GM23338 (cell line): Measurements from ENCODE around the gene TRIM36.

Experiments used
- EZH2 ChIP-seq: fragments of 200-600 bp; sonication (generic); IDR thresholded peaks from one replicate; pipeline ENCODE4 v1.8.0; 2017; ENCODE audit warnings: antibody characterized with exemption, mild to moderate bottlenecking, low read depth; ENCODE audit not compliant: unreplicated experiment
- EZH2phosphoT487 ChIP-seq: fragments of 200-600 bp; sonication (generic); IDR thresholded peaks from one replicate; pipeline ENCODE4 v1.8.1; 2018; ENCODE audit warnings: antibody characterized with exemption; ENCODE audit not compliant: unreplicated experiment
- JUNB ChIP-seq: IDR thresholded peaks from one replicate; pipeline ENCODE4 v1.6.1; 2016; ENCODE audit warnings: antibody characterized with exemption; ENCODE audit not compliant: unreplicated experiment
- POLR2AphosphoS5 ChIP-seq: IDR thresholded peaks from 2 replicates; pipeline ENCODE4 v1.6.1; 2016; ENCODE audit warnings: antibody characterized with exemption, low read depth
- ZNF114 ChIP-seq: fragments of 250-450 bp; sonication (Bioruptor Pico); IDR thresholded peaks from 2 replicates; pipeline ENCODE4 v1.5.0; 2020; ENCODE audit warnings: mild to moderate bottlenecking, moderate library complexity
- ZNF331 ChIP-seq: fragments of 250-450 bp; sonication (Bioruptor Pico); IDR thresholded peaks from 2 replicates; pipeline ENCODE4 v1.5.0; 2020; ENCODE audit warnings: low read depth, mild to moderate bottlenecking, moderate library complexity
- TF ChIP-seq, protein P1 (sequence below), 2 experiments: fragments of 200-600 bp in 1 of 2; sonication (generic) in 1 of 2; conservative IDR thresholded peaks; 2 replicates each; pipeline versions ENCODE4 v1.5.1 to v1.6.1; 2016 to 2017; ENCODE audit warnings: antibody characterized with exemption in 2 of 2, low read depth in 2 of 2, mild to moderate bottlenecking in 2 of 2, moderate library complexity in 1 of 2
- TF ChIP-seq, protein P2 (sequence below): IDR thresholded peaks from one replicate; pipeline ENCODE4 v1.6.1; 2018; ENCODE audit warnings: antibody characterized with exemption; ENCODE audit not compliant: unreplicated experiment

DNA sequence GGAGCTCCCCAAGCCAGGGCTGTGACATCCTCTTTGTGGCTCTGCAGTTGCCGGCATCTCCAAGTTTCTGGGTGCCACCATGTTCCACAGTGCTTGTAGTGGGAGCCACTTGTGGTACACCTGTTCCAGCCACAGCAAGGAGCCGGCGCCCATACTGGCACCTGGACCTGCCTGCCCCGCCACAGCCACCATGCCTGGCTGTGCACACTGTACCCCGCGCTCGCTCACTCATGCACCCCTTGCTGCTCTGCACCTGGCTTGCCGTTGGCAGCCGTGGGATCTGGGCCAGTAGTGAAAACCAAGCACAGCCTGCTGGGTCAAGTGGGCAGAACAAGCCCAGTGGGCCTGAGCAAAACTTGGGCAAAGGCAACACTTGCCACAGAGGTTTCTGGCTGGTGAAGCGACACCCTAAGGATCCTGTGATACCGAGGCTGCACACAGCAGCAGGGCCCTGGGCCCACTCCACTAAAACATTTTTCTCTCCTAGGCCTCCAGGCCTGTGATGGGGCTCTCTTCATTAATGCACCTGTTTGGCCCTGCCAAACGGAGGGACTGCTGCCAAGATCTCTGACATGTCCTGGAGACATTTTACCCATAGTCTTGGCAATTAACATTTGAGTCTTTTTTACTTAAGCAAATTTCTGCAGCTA, 2.8 kb downstream of the TRIM36 start:
- TF ChIP-seq, protein P1, sequence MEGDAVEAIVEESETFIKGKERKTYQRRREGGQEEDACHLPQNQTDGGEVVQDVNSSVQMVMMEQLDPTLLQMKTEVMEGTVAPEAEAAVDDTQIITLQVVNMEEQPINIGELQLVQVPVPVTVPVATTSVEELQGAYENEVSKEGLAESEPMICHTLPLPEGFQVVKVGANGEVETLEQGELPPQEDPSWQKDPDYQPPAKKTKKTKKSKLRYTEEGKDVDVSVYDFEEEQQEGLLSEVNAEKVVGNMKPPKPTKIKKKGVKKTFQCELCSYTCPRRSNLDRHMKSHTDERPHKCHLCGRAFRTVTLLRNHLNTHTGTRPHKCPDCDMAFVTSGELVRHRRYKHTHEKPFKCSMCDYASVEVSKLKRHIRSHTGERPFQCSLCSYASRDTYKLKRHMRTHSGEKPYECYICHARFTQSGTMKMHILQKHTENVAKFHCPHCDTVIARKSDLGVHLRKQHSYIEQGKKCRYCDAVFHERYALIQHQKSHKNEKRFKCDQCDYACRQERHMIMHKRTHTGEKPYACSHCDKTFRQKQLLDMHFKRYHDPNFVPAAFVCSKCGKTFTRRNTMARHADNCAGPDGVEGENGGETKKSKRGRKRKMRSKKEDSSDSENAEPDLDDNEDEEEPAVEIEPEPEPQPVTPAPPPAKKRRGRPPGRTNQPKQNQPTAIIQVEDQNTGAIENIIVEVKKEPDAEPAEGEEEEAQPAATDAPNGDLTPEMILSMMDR (conservative IDR thresholded peaks at IDR 0.05; ENCODE audit: low read depth in 2 of 2), result no peak
- TF ChIP-seq POLR2AphosphoS5 (no peak), ZNF114 (no peak), EZH2 (no peak), EZH2phosphoT487 (no peak), JUNB (no peak), ZNF331 (CRISPR knock-in tag) (no peak)
- TF ChIP-seq, protein P2, sequence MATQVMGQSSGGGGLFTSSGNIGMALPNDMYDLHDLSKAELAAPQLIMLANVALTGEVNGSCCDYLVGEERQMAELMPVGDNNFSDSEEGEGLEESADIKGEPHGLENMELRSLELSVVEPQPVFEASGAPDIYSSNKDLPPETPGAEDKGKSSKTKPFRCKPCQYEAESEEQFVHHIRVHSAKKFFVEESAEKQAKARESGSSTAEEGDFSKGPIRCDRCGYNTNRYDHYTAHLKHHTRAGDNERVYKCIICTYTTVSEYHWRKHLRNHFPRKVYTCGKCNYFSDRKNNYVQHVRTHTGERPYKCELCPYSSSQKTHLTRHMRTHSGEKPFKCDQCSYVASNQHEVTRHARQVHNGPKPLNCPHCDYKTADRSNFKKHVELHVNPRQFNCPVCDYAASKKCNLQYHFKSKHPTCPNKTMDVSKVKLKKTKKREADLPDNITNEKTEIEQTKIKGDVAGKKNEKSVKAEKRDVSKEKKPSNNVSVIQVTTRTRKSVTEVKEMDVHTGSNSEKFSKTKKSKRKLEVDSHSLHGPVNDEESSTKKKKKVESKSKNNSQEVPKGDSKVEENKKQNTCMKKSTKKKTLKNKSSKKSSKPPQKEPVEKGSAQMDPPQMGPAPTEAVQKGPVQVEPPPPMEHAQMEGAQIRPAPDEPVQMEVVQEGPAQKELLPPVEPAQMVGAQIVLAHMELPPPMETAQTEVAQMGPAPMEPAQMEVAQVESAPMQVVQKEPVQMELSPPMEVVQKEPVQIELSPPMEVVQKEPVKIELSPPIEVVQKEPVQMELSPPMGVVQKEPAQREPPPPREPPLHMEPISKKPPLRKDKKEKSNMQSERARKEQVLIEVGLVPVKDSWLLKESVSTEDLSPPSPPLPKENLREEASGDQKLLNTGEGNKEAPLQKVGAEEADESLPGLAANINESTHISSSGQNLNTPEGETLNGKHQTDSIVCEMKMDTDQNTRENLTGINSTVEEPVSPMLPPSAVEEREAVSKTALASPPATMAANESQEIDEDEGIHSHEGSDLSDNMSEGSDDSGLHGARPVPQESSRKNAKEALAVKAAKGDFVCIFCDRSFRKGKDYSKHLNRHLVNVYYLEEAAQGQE, result no peak
